ENCODE results near the gene CCDC117.

CCDC117 gene

GRCh38 chr22:28810821-28811491 lies 38.5 kb downstream of the CCDC117 start:
- ChIA-PET POLR2A (interaction anchor here (0.6 to 5.4 kb wide), 4 partner anchors 8 to 19 kb away, joined by 3 to 50 read pairs (median 4); partner anchors contain the start of gene XBP1), CTCF (interaction anchor here (0.6 to 13.6 kb wide), 6 partner anchors 10 to 136 kb away, joined by 3 to 149 read pairs (median 6); partner anchors contain the start of gene XBP1)
- Histone ChIP-seq H3K27ac (ENCODE audit: insufficient read depth in 1 of 2, low read depth in 1 of 2, low read length in 2 of 2, poor library complexity in 1 of 2, severe bottlenecking in 2 of 2) (peak overlapping the region; percentile 50 to 73), H3K36me3 (ENCODE audit: control insufficient read depth in 4 of 4, insufficient read depth in 4 of 4, low read length in 3 of 4) (no peaks in the 10 kb centered on the region), H3K4me1 (ENCODE audit: control extremely low read depth in 1 of 4, control insufficient read depth in 4 of 4, insufficient read depth in 4 of 4, low read length in 3 of 4) (peaks cover 34 to 94% (median 77%) of the 10 kb centered on the region in 4 experiments), H3K9me3 (ENCODE audit: control extremely low read depth in 1 of 5, control insufficient read depth in 4 of 5, insufficient read depth in 2 of 5, low read depth in 1 of 5, low read length in 4 of 5) (no peaks in the 10 kb centered on the region), H3K4me3 (ENCODE audit: control insufficient read depth in 1 of 7, extremely low read depth in 1 of 7, insufficient read depth in 4 of 7, low read depth in 2 of 7, low read length in 6 of 7) (peak overlapping the region in 4 of 7 experiments; percentile 45 to 58 (median 54)), H3K27me3 (replicated peaks in 2 of 5; ENCODE audit: control insufficient read depth in 4 of 5, insufficient read depth in 5 of 5, low read length in 4 of 5) (no peaks in the 10 kb centered on the region)
- peak; percentile 92 to 98 (median 97) for DNase-seq
- WGBS (ENCODE audit: insufficient coverage): 0% methylated on average over 10 of the region's 13 CpGs

GRCh38 chr22:28812516-28812915 lies 40.0 kb downstream of the CCDC117 start:
- WGBS (ENCODE audit: insufficient coverage): no CpG with 5 or more reads among the region's 5 CpGs
- H3K4me1 ChIP-seq (ENCODE audit: control extremely low read depth in 1 of 4, control insufficient read depth in 4 of 4, insufficient read depth in 4 of 4, low read length in 3 of 4): peaks cover 34 to 89% (median 85%) of the 10 kb centered on the region in 4 experiments
- peak overlapping the region in 1 of 2 experiments; percentile 73 for H3K27ac ChIP-seq (ENCODE audit: insufficient read depth in 1 of 2, low read depth in 1 of 2, low read length in 2 of 2, poor library complexity in 1 of 2, severe bottlenecking in 2 of 2)
- H3K4me3 ChIP-seq (ENCODE audit: control insufficient read depth in 1 of 7, extremely low read depth in 1 of 7, insufficient read depth in 4 of 7, low read depth in 2 of 7, low read length in 6 of 7): peak overlapping the region in 2 of 7 experiments; percentile 56 to 62
- H3K27me3 ChIP-seq (replicated peaks in 2 of 5; ENCODE audit: control insufficient read depth in 4 of 5, insufficient read depth in 5 of 5, low read length in 4 of 5): no peaks in the 10 kb centered on the region
- no peak for DNase-seq
- no peaks in the 10 kb centered on the region for H3K9me3 ChIP-seq (ENCODE audit: control extremely low read depth in 1 of 5, control insufficient read depth in 4 of 5, insufficient read depth in 2 of 5, low read depth in 1 of 5, low read length in 4 of 5)
- ChIA-PET POLR2A (interaction anchor here (5.4 kb wide), 1 partner anchor 13 kb away, joined by 50 read pairs; the partner anchor contains the start of gene XBP1), CTCF (interaction anchor here (0.6 to 13.6 kb wide), 6 partner anchors 10 to 246 kb away, joined by 3 to 149 read pairs (median 6); partner anchors contain the start of gene XBP1)
- no peaks in the 10 kb centered on the region for H3K36me3 ChIP-seq (ENCODE audit: control insufficient read depth in 4 of 4, insufficient read depth in 4 of 4, low read length in 3 of 4)

- peak overlapping the region in 1 of 2 experiments; percentile 71 for H3K27ac ChIP-seq (ENCODE audit: insufficient read depth in 1 of 2, low read depth in 1 of 2, low read length in 2 of 2, poor library complexity in 1 of 2, severe bottlenecking in 2 of 2)
- POLR2A ChIA-PET: interaction anchor here (1.5 to 5.8 kb wide), 3 partner anchors 10 to 15 kb away, joined by 3 to 50 read pairs (median 46); partner anchors contain the start of gene XBP1
- H3K4me1 ChIP-seq (ENCODE audit: control extremely low read depth in 1 of 4, control insufficient read depth in 4 of 4, insufficient read depth in 4 of 4, low read length in 3 of 4): peaks cover 36 to 90% (median 86%) of the 10 kb centered on the region in 4 experiments
- WGBS (ENCODE audit: insufficient coverage): 78% methylated on average over 2 of the region's 2 CpGs
- no peaks in the 10 kb centered on the region for H3K36me3 ChIP-seq (ENCODE audit: control insufficient read depth in 4 of 4, insufficient read depth in 4 of 4, low read length in 3 of 4)
- H3K27me3 ChIP-seq (replicated peaks in 2 of 5; ENCODE audit: control insufficient read depth in 4 of 5, insufficient read depth in 5 of 5, low read length in 4 of 5): no peaks in the 10 kb centered on the region
- CTCF ChIA-PET: interaction anchor here (1.2 to 13.6 kb wide), 3 partner anchors 13 to 20 kb away, joined by 4 to 149 read pairs (median 91); partner anchors contain the start of gene XBP1
- peak in 1 of 3 donors; percentile 29 for DNase-seq
- no peaks in the 10 kb centered on the region for H3K9me3 ChIP-seq (ENCODE audit: control extremely low read depth in 1 of 5, control insufficient read depth in 4 of 5, insufficient read depth in 2 of 5, low read depth in 1 of 5, low read length in 4 of 5)
- H3K4me3 ChIP-seq (ENCODE audit: control insufficient read depth in 1 of 7, extremely low read depth in 1 of 7, insufficient read depth in 4 of 7, low read depth in 2 of 7, low read length in 6 of 7): peak overlapping the region in 2 of 7 experiments; percentile 2 to 19
These were observed 41.5 kb downstream of the CCDC117 start for GRCh38 chr22:28813772-28814518.

- Histone ChIP-seq H3K27ac (ENCODE audit: insufficient read depth in 1 of 2, low read depth in 1 of 2, low read length in 2 of 2, poor library complexity in 1 of 2, severe bottlenecking in 2 of 2) (peak overlapping the region; percentile 19 to 71), H3K9me3 (ENCODE audit: control extremely low read depth in 1 of 5, control insufficient read depth in 4 of 5, insufficient read depth in 2 of 5, low read depth in 1 of 5, low read length in 4 of 5) (no peaks in the 10 kb centered on the region), H3K36me3 (ENCODE audit: control insufficient read depth in 4 of 4, insufficient read depth in 4 of 4, low read length in 3 of 4) (no peaks in the 10 kb centered on the region), H3K27me3 (replicated peaks in 2 of 5; ENCODE audit: control insufficient read depth in 4 of 5, insufficient read depth in 5 of 5, low read length in 4 of 5) (no peaks in the 10 kb centered on the region), H3K4me1 (ENCODE audit: control extremely low read depth in 1 of 4, control insufficient read depth in 4 of 4, insufficient read depth in 4 of 4, low read length in 3 of 4) (peaks cover 30 to 87% (median 84%) of the 10 kb centered on the region in 4 experiments), H3K4me3 (ENCODE audit: control insufficient read depth in 1 of 7, extremely low read depth in 1 of 7, insufficient read depth in 4 of 7, low read depth in 2 of 7, low read length in 6 of 7) (peak overlapping the region in 3 of 7 experiments; percentile 19 to 30 (median 30))
- WGBS (ENCODE audit: insufficient coverage): 19% methylated on average over 3 of the region's 6 CpGs
- ChIA-PET CTCF (interaction anchor here (0.6 to 13.6 kb wide), 5 partner anchors 10 to 935 kb away, joined by 3 to 149 read pairs (median 4); partner anchors contain the start of gene XBP1), POLR2A (interaction anchor here (0.5 to 5.8 kb wide), 5 partner anchors 11 to 58 kb away, joined by 3 to 46 read pairs (median 5); partner anchors contain the start of gene XBP1)
- DNase-seq: peak in 2 of 3 donors; percentile 85 to 89
These were observed 42.6 kb downstream of the CCDC117 start for GRCh38 chr22:28815111-28815510.

GRCh38 chr22:28815729-28816128 lies 43.2 kb downstream of the CCDC117 start:
- H3K4me1 ChIP-seq (ENCODE audit: control extremely low read depth in 1 of 4, control insufficient read depth in 4 of 4, insufficient read depth in 4 of 4, low read length in 3 of 4): peaks cover 27 to 85% (median 81%) of the 10 kb centered on the region in 4 experiments
- no peaks in the 10 kb centered on the region for H3K36me3 ChIP-seq (ENCODE audit: control insufficient read depth in 4 of 4, insufficient read depth in 4 of 4, low read length in 3 of 4)
- DNase-seq: no peak
- WGBS (ENCODE audit: insufficient coverage): 100% methylated on average over 4 of the region's 6 CpGs
- ChIA-PET CTCF (interaction anchor here (1.0 to 13.6 kb wide), 5 partner anchors 9 to 225 kb away, joined by 4 to 149 read pairs (median 4); partner anchors contain the start of gene XBP1), POLR2A (interaction anchor here (0.5 to 5.8 kb wide), 3 partner anchors 15 to 59 kb away, joined by 3 to 46 read pairs (median 5); partner anchors contain the start of gene XBP1)
- peak overlapping the region in 1 of 2 experiments; percentile 71 for H3K27ac ChIP-seq (ENCODE audit: insufficient read depth in 1 of 2, low read depth in 1 of 2, low read length in 2 of 2, poor library complexity in 1 of 2, severe bottlenecking in 2 of 2)
- H3K9me3 ChIP-seq (ENCODE audit: control extremely low read depth in 1 of 5, control insufficient read depth in 4 of 5, insufficient read depth in 2 of 5, low read depth in 1 of 5, low read length in 4 of 5): no peaks in the 10 kb centered on the region
- no peak overlapping the region for H3K4me3 ChIP-seq (ENCODE audit: control insufficient read depth in 1 of 7, extremely low read depth in 1 of 7, insufficient read depth in 4 of 7, low read depth in 2 of 7, low read length in 6 of 7)
- no peaks in the 10 kb centered on the region for H3K27me3 ChIP-seq (replicated peaks in 2 of 5; ENCODE audit: control insufficient read depth in 4 of 5, insufficient read depth in 5 of 5, low read length in 4 of 5)

- ChIA-PET CTCF (interaction anchor here (12.0 to 13.6 kb wide), 2 partner anchors 12 to 16 kb away, joined by 91 to 149 read pairs; partner anchors contain the start of gene XBP1), POLR2A (interaction anchor here (5.8 kb wide), 1 partner anchor 17 kb away, joined by 46 read pairs; the partner anchor contains the start of gene XBP1)
- no CpG with 5 or more reads among the region's 2 CpGs for whole genome bisulfite sequencing (ENCODE audit: insufficient coverage)
- Histone ChIP-seq H3K9me3 (ENCODE audit: control extremely low read depth in 1 of 5, control insufficient read depth in 4 of 5, insufficient read depth in 2 of 5, low read depth in 1 of 5, low read length in 4 of 5) (no peaks in the 10 kb centered on the region), H3K36me3 (ENCODE audit: control insufficient read depth in 4 of 4, insufficient read depth in 4 of 4, low read length in 3 of 4) (no peaks in the 10 kb centered on the region), H3K4me3 (ENCODE audit: control insufficient read depth in 1 of 7, extremely low read depth in 1 of 7, insufficient read depth in 4 of 7, low read depth in 2 of 7, low read length in 6 of 7) (no peak overlapping the region), H3K27ac (ENCODE audit: insufficient read depth in 1 of 2, low read depth in 1 of 2, low read length in 2 of 2, poor library complexity in 1 of 2, severe bottlenecking in 2 of 2) (no peak overlapping the region), H3K4me1 (ENCODE audit: control extremely low read depth in 1 of 4, control insufficient read depth in 4 of 4, insufficient read depth in 4 of 4, low read length in 3 of 4) (peaks cover 26 to 85% (median 80%) of the 10 kb centered on the region in 4 experiments), H3K27me3 (replicated peaks in 2 of 5; ENCODE audit: control insufficient read depth in 4 of 5, insufficient read depth in 5 of 5, low read length in 4 of 5) (no peaks in the 10 kb centered on the region)
- no peak for DNase-seq
These were observed 44.6 kb downstream of the CCDC117 start for GRCh38 chr22:28817064-28817463.

Data from common myeloid progenitor, CD34-positive (primary cell).